Osteoblast (primary cell): Measurements from ENCODE around the gene SLC6A14. TPM values are rescaled to one million over a fixed set of nuclear protein-coding genes. Genes with fewer than 3 reads are reported as not detected.

Experiments used
- DNase-seq: peaks from one replicate; pipeline ENCODE4 v3.0.0; 2011; ENCODE audit warnings: low spot score, mixed read lengths; ENCODE audit not compliant: insufficient read length; ENCODE audit errors: missing footprints
- H2AFZ ChIP-seq: 2 replicates; pipeline ENCODE4 v1.6.0; 2011; ENCODE audit warnings: mild to moderate bottlenecking, low read length
- H3K27ac ChIP-seq: 2 replicates; pipeline ENCODE4 v1.5.1; 2011; ENCODE audit warnings: mild to moderate bottlenecking, low read depth, low read length, moderate library complexity
- H3K27me3 ChIP-seq: 2 replicates; pipeline ENCODE4 v1.6.0; 2012; ENCODE audit warnings: mild to moderate bottlenecking, control low read depth, inconsistent platforms, low read length, moderate library complexity; ENCODE audit not compliant: insufficient read depth
- H3K36me3 ChIP-seq: 2 replicates; pipeline ENCODE4 v1.5.1; 2011; ENCODE audit warnings: mild to moderate bottlenecking, low read length, control low read depth, moderate library complexity; ENCODE audit not compliant: insufficient read depth
- H3K4me1 ChIP-seq: 2 replicates; pipeline ENCODE4 v1.5.1; 2011; ENCODE audit warnings: mild to moderate bottlenecking, low read length, control low read depth, moderate library complexity; ENCODE audit not compliant: insufficient read depth
- H3K4me2 ChIP-seq: 2 replicates; pipeline ENCODE4 v1.6.0; 2011; ENCODE audit warnings: mild to moderate bottlenecking, low read length; ENCODE audit not compliant: insufficient read depth
- H3K4me3 ChIP-seq: fragments of 200-600 bp; sonication (generic); 3 replicates; pipeline ENCODE4 v1.5.1; 2012; ENCODE audit warnings: mild to moderate bottlenecking, low read length, inconsistent platforms; ENCODE audit not compliant: insufficient read depth
- H3K79me2 ChIP-seq: 2 replicates; pipeline ENCODE4 v1.6.0; 2012; ENCODE audit warnings: mild to moderate bottlenecking, low read length, control low read depth, inconsistent platforms; ENCODE audit not compliant: insufficient read depth
- H3K9me3 ChIP-seq: 2 replicates; pipeline ENCODE4 v1.5.1; 2011; ENCODE audit warnings: low read depth, low read length, control low read depth
- H4K20me1 ChIP-seq: 2 replicates; pipeline ENCODE4 v1.6.0; 2012; ENCODE audit warnings: mild to moderate bottlenecking, low read length, control low read depth; ENCODE audit not compliant: insufficient read depth
- CTCF ChIP-seq: IDR thresholded peaks from 2 replicates; pipeline ENCODE4 v1.5.1; 2011; ENCODE audit warnings: mild to moderate bottlenecking, low read depth, low read length, moderate library complexity; ENCODE audit errors: extremely low read depth
- total RNA-seq: library from RNA; depleted of rRNA; stranded (reverse); fragments of >200 nt; gene quantifications from 2 replicates; pipeline ENCODE4 v1.2.3, GENCODE V29; 2012

SLC6A14 gene
- total RNA-seq, 1 donor, result not detected

DNA sequence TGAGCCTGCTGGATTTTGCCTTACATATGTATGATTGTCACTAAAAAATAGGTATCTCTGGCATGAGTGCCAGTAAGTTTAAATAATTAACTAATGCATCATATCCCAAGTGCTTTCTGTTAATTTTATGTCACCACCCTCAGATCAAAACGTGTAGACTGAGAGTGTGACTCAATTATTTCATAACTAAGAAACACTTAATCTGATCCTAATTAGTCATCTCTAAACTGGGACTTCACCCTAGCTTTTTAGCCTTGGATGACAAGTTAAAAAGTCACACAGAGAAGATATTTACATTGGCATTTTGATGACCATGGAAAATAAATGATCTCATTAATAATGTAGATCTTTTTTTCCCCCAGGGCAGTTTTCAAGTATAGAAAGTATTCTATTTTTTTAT, 23.1 kb upstream of the SLC6A14 start:
- H3K27ac ChIP-seq, result no peak overlapping the region
- H3K79me2 ChIP-seq, result no peaks in the 10 kb centered on the region
- DNase-seq, result no peak
- H3K36me3 ChIP-seq, result no peaks in the 10 kb centered on the region
- H3K4me2 ChIP-seq, result no peak overlapping the region
- H3K9me3 ChIP-seq, result no peaks in the 10 kb centered on the region
- no peak for TF ChIP-seq CTCF
- no peaks in the 10 kb centered on the region for H3K4me1 ChIP-seq
- H2AFZ ChIP-seq, result no peak overlapping the region
- no peaks in the 10 kb centered on the region for H4K20me1 ChIP-seq
- no peaks in the 10 kb centered on the region for H3K27me3 ChIP-seq
- no peak overlapping the region for H3K4me3 ChIP-seq

DNA sequence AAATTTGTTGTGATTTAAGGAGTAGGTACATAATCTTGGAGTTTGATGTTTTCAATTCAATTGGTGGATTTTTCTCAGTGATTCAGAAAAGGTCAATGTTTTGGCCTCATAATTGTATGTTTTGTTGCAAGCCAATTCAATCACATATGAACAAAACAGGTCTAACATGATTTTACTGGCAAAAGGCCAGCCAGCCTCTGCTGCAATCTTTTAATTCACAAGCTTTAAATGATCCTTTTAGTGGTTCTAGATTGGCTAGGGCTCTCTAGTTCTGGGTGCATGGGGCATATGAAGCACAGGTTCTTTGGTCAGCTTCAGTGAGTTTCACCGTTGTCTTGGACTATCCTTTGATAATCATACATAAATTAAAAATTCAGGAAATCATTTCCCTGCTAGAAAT, 19.2 kb upstream of the SLC6A14 start:
- no peaks in the 10 kb centered on the region for H4K20me1 ChIP-seq
- no peak overlapping the region for H3K27ac ChIP-seq
- H3K9me3 ChIP-seq, result no peaks in the 10 kb centered on the region
- H3K4me1 ChIP-seq, result no peaks in the 10 kb centered on the region
- H2AFZ ChIP-seq, result no peak overlapping the region
- no peaks in the 10 kb centered on the region for H3K36me3 ChIP-seq
- no peak for TF ChIP-seq CTCF
- H3K79me2 ChIP-seq, result no peaks in the 10 kb centered on the region
- DNase-seq, result no peak
- no peaks in the 10 kb centered on the region for H3K27me3 ChIP-seq
- H3K4me3 ChIP-seq, result no peak overlapping the region
- H3K4me2 ChIP-seq, result no peak overlapping the region

DNA sequence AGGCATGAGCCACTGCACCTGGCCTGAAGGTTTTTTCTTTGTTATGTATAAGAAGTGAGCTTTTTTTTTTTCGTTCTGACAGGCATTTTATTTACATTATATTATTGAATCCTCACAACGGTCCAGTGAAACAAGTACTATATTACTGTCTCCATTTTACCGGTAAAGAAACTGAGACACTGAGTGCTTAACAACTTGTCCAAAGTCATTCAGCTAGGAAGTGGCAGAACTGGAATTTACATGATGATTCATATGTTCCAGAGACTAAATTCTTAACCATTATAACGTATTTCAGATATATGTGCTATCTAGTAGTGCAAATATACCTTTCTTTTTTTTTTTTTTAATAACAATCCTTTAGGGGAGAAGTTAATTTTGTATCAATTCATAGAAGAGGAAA, 18.4 kb upstream of the SLC6A14 start:
- no peak overlapping the region for H3K4me2 ChIP-seq
- no peak overlapping the region for H2AFZ ChIP-seq

DNA sequence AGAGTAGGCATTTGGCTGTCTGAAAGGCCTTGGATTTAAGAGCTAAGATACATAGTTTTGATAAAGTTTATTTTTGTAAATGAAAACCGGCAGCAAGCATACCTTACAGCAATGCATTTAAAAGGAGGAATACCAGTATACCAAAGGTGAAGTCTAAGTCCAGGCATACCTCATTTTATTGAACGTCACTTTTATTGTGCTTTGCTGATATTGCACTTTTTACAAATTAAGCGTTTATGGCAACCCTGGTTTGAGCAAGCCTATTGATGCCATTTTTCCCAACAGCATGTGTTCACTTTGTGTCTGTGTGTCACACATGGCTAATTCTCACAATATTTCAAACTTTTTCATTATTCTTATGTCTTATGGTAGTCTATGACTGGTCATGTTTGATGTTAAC, 8.4 kb upstream of the SLC6A14 start:
- TF ChIP-seq CTCF, result no peak
- DNase-seq, result no peak

More for the DNA sequence above, 18.4 kb upstream of the SLC6A14 start:
- Histone ChIP-seq H3K36me3 (no peaks in the 10 kb centered on the region), H3K9me3 (no peaks in the 10 kb centered on the region), H4K20me1 (no peaks in the 10 kb centered on the region), H3K27ac (no peak overlapping the region), H3K27me3 (no peaks in the 10 kb centered on the region), H3K4me1 (no peaks in the 10 kb centered on the region), H3K4me3 (no peak overlapping the region), H3K79me2 (no peaks in the 10 kb centered on the region)
- no peak for TF ChIP-seq CTCF
- no peak for DNase-seq

More for the DNA sequence above, 8.4 kb upstream of the SLC6A14 start:
- Histone ChIP-seq H3K4me2 (no peak overlapping the region), H3K27ac (no peak overlapping the region), H3K36me3 (no peaks in the 10 kb centered on the region), H3K79me2 (no peaks in the 10 kb centered on the region), H3K4me1 (no peaks in the 10 kb centered on the region), H3K4me3 (no peak overlapping the region), H3K27me3 (no peaks in the 10 kb centered on the region), H4K20me1 (no peaks in the 10 kb centered on the region), H3K9me3 (no peaks in the 10 kb centered on the region), H2AFZ (no peak overlapping the region)
